SK-N-SH treated with all-trans-retinoic acid at 6 μM for 48 hours (cell line): ENCODE measurements around the gene ABHD12B.
"Not testable (repeated sequence)": the region's sequence is repeated elsewhere in the genome, so short reads cannot be mapped to it uniquely, and the experiment has no call there.

ENCODE experiments used
- ATAC-seq: fragments of 200-7000 bp; cut with Tn5 transposase; 3 replicates; pipeline ENCODE4 v1.9.1; 2020; ENCODE audit warnings: mild to moderate bottlenecking, moderate library complexity
- CREB5 ChIP-seq: fragments of 250-450 bp; sonication (Bioruptor Pico); IDR thresholded peaks from 2 replicates; pipeline ENCODE4 v1.5.1; 2020; ENCODE audit warnings: low read depth, mild to moderate bottlenecking, moderate library complexity
- CSDC2 ChIP-seq: fragments of 250-450 bp; sonication (Bioruptor Pico); IDR thresholded peaks from 2 replicates; pipeline ENCODE4 v1.5.0; 2020; ENCODE audit warnings: mild to moderate bottlenecking, moderate library complexity
- CSRNP3 ChIP-seq: fragments of 250-450 bp; sonication (Bioruptor Pico); IDR thresholded peaks from 2 replicates; pipeline ENCODE4 v1.5.1; 2021; ENCODE audit warnings: mild to moderate bottlenecking, moderate library complexity
- ESRRG ChIP-seq: fragments of 250-450 bp; sonication (Bioruptor Pico); IDR thresholded peaks from 2 replicates; pipeline ENCODE4 v1.6.1; 2021; ENCODE audit warnings: mild to moderate bottlenecking
- ISL1 ChIP-seq: fragments of 250-450 bp; sonication (Bioruptor Pico); IDR thresholded peaks from 2 replicates; pipeline ENCODE4 v2.1.2; 2022; ENCODE audit warnings: mild to moderate bottlenecking, moderate library complexity
- OSR1 ChIP-seq: fragments of 250-450 bp; sonication (Bioruptor Pico); IDR thresholded peaks from 2 replicates; pipeline ENCODE4 v1.8.0; 2022; ENCODE audit warnings: moderate library complexity, mild to moderate bottlenecking, inconsistent platforms
- PATZ1 ChIP-seq: fragments of 250-450 bp; sonication (Bioruptor Pico); IDR thresholded peaks from 2 replicates; pipeline ENCODE4 v1.8.0; 2020; ENCODE audit warnings: mild to moderate bottlenecking, moderate library complexity, borderline replicate concordance
- PPARA ChIP-seq: fragments of 250-450 bp; sonication (Bioruptor Pico); IDR thresholded peaks from 2 replicates; pipeline ENCODE4 v1.5.0; 2020; ENCODE audit warnings: mild to moderate bottlenecking, borderline replicate concordance
- RARB ChIP-seq: fragments of 250-450 bp; sonication (Bioruptor Pico); IDR thresholded peaks from 2 replicates; pipeline ENCODE4 v1.8.0; 2021; ENCODE audit warnings: mild to moderate bottlenecking, moderate library complexity
- TCF4 ChIP-seq: fragments of 250-450 bp; sonication (Bioruptor Pico); IDR thresholded peaks from 2 replicates; pipeline ENCODE4 v1.8.0; 2021; ENCODE audit warnings: mild to moderate bottlenecking, moderate library complexity, borderline replicate concordance
- TSHZ2 ChIP-seq: fragments of 250-450 bp; sonication (Bioruptor Pico); IDR thresholded peaks from 2 replicates; pipeline ENCODE4 v1.5.0; 2020; ENCODE audit warnings: mild to moderate bottlenecking, moderate library complexity
- ZC3H10 ChIP-seq: fragments of 250-450 bp; sonication (Bioruptor Pico); IDR thresholded peaks from 2 replicates; pipeline ENCODE4 v1.5.1; 2021; ENCODE audit warnings: mild to moderate bottlenecking, moderate library complexity
- ZFP30 ChIP-seq: fragments of 450-650 bp; formaldehyde crosslinking; IDR thresholded peaks from 2 replicates; pipeline ENCODE4 v1.5.0; 2022; ENCODE audit warnings: mild to moderate bottlenecking, moderate library complexity
- ZNF565 ChIP-seq: fragments of 450-650 bp; formaldehyde crosslinking; conservative IDR thresholded peaks from 2 replicates; pipeline ENCODE4 v1.5.0; 2020; ENCODE audit warnings: low read depth, mild to moderate bottlenecking, moderate library complexity

The ABHD12B gene

GRCh38 chr14:50941151-50941550, 69.3 kb downstream of the ABHD12B start:
- TF ChIP-seq ISL1 (CRISPR knock-in tag) (no peak), ZC3H10 (CRISPR knock-in tag) (no peak), TSHZ2 (CRISPR knock-in tag) (no peak), CREB5 (CRISPR knock-in tag) (no peak)
- ATAC-seq = no peak

- ATAC-seq = not testable (repeated sequence)
These were observed 69.8 kb downstream of the ABHD12B start for GRCh38 chr14:50941638-50942037.

- ATAC-seq = peak; percentile 27
These were observed 71.5 kb downstream of the ABHD12B start for GRCh38 chr14:50943261-50943942.

GRCh38 chr14:50943943-50944646, 72.2 kb downstream of the ABHD12B start, which contains the start of gene PYGL:
PYGL (minus strand) TSS chr14:50944483; CDS start chr14:50944403, 80 bp downstream.
- TF ChIP-seq CSDC2 (CRISPR knock-in tag) (0 out of 2 replicates have a peak, but pooled peaks have one; percentile 34), TCF4 (no peak)
- TF ChIP-seq, all 23 proteins: peak for 1
- ATAC-seq = peak; percentile 94

More at GRCh38 chr14:50943261-50943942, 71.5 kb downstream of the ABHD12B start:
- TF ChIP-seq ZFP30 (CRISPR knock-in tag) = no peak

- ATAC-seq = peak; percentile 77
- TF ChIP-seq PPARA (CRISPR knock-in tag) (no peak), RARB (no peak)
- TF ChIP-seq, all 23 proteins: peak for 0
These were observed 73.0 kb downstream of the ABHD12B start for GRCh38 chr14:50944647-50945413.

- ATAC-seq = no peak
- TF ChIP-seq PATZ1 (CRISPR knock-in tag) (no peak), ZC3H10 (CRISPR knock-in tag) (no peak), ISL1 (CRISPR knock-in tag) (no peak), ESRRG (CRISPR knock-in tag) (no peak), OSR1 (CRISPR knock-in tag) (no peak), ZNF565 (CRISPR knock-in tag) (no peak), PPARA (CRISPR knock-in tag) (no peak), CSRNP3 (CRISPR knock-in tag) (no peak), CSDC2 (CRISPR knock-in tag) (no peak)
- TF ChIP-seq, all 23 proteins: peak for 0
These were observed 74.5 kb downstream of the ABHD12B start for GRCh38 chr14:50946234-50946935.
